Esophagus squamous epithelium (tissue), 4 donors: ENCODE results near the gene PTPRM.

ENCODE experiments used
- CTCF ChIP-seq, 6 experiments: fragments of 450-650 bp in 4 of 6; fragments of 200-600 bp in 2 of 6; sonication (generic) in 2 of 6; IDR thresholded peaks; one replicate each; pipeline ENCODE4 v1.5.1; 2016 to 2019; ENCODE audit warnings: antibody characterized with exemption in 6 of 6, mild to moderate bottlenecking in 4 of 6, moderate library complexity in 4 of 6
- POLR2A ChIP-seq, 4 donors: fragments of 450-650 bp; IDR thresholded peaks; one replicate each; pipeline ENCODE4 v1.6.1; 2017; ENCODE audit warnings: antibody characterized with exemption in 4 of 4, mild to moderate bottlenecking in 4 of 4, moderate library complexity in 3 of 4

GRCh38 chr18:8142932-8143331 lies 575.8 kb downstream of the PTPRM start:
- TF ChIP-seq CTCF (IDR thresholded peaks at IDR 0.05) (no peak), POLR2A (IDR thresholded peaks at IDR 0.05) (no peak)
